ENCODE measurements around the gene RELCH. TPM values are rescaled to one million over a fixed set of nuclear protein-coding genes. Genes with fewer than 3 reads are reported as not detected.
"Not testable (repeated sequence)": the region's sequence is repeated elsewhere in the genome, so short reads cannot be mapped to it uniquely, and the experiment has no call there.

The RELCH gene
- total RNA-seq, 1 donor from 2014 or later = 22.4 TPM

DNA sequence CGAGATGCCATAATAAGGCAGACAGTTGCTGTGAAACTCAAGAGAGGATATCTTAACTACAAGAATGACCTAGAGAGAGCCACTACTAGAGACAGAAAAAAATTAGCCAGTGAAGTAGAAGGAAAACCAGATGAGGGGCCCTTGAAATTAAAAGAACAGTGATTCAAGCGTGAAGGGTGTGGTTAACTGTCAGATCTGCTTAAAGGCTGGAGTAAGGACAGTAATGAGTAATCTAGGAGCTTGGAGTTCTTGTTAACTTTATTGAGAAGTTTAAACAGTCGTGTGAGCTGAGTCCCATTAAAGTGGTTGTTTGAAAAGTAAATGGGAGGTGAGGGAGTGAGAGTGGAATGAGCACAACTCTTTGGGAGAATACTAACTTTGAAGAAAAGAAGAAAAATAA, 21.5 kb upstream of the RELCH start:
- Mint-ChIP-seq H3K36me3 (ENCODE audit: low read depth) (peaks cover 8% of the 10 kb centered on the region), H3K4me3 (no peak overlapping the region), H3K27me3 (ENCODE audit: low read depth) (no peaks in the 10 kb centered on the region), H3K4me1 (peaks cover 4% of the 10 kb centered on the region), H3K27ac (ENCODE audit: unreplicated experiment) (no peak overlapping the region), H3K9me3 (peaks cover 5% of the 10 kb centered on the region)
- TF ChIP-seq, protein P1, sequence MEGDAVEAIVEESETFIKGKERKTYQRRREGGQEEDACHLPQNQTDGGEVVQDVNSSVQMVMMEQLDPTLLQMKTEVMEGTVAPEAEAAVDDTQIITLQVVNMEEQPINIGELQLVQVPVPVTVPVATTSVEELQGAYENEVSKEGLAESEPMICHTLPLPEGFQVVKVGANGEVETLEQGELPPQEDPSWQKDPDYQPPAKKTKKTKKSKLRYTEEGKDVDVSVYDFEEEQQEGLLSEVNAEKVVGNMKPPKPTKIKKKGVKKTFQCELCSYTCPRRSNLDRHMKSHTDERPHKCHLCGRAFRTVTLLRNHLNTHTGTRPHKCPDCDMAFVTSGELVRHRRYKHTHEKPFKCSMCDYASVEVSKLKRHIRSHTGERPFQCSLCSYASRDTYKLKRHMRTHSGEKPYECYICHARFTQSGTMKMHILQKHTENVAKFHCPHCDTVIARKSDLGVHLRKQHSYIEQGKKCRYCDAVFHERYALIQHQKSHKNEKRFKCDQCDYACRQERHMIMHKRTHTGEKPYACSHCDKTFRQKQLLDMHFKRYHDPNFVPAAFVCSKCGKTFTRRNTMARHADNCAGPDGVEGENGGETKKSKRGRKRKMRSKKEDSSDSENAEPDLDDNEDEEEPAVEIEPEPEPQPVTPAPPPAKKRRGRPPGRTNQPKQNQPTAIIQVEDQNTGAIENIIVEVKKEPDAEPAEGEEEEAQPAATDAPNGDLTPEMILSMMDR (conservative IDR thresholded peaks at IDR 0.05) = no peak
- DNase-seq (ENCODE audit: low read depth, low spot score) = no peak

DNA sequence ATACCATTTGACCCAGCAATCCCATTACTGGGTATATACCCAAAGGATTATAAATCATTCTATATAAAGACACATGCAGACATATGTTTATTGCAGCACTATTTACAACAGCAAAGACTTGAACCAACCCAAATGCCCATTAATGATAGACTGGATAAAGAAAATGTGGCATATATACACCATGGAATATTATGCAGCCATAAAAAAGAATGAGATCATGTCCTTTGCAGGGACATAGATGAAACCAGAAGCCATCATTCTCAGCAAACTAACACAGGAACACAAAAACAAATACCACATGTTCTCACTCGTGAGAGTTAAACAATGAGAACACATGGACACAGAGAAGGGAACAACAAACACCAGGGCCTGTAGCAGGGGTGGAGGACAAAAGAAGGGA, 20.5 kb upstream of the RELCH start:
- not testable (repeated sequence) for H3K27ac Mint-ChIP-seq (ENCODE audit: unreplicated experiment); H3K9me3 Mint-ChIP-seq; H3K4me3 Mint-ChIP-seq; H3K27me3 Mint-ChIP-seq (ENCODE audit: low read depth); H3K4me1 Mint-ChIP-seq; H3K36me3 Mint-ChIP-seq (ENCODE audit: low read depth); DNase-seq (ENCODE audit: low read depth, low spot score)

DNA sequence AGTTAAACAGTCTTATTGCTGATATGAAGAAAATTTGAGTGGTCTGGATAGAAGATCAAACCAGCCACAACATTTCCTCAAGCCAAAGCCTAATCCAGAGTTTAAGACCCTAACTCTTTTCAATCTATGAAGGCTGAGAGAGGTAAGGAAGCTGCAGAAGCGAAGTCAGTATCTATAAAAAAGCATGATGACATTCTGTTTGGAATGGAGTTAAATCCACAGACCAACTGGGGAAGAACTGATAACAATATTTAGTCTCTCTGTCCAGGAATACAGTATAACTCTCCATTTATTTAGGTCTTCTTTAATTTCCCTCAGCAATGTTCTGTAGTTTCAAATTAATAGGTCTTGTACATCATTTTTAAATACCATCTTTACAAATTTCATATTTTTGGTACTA, 16.2 kb upstream of the RELCH start:
- H3K36me3 Mint-ChIP-seq (ENCODE audit: low read depth) = peaks cover 3% of the 10 kb centered on the region
- H3K9me3 Mint-ChIP-seq = peaks cover 2% of the 10 kb centered on the region
- H3K4me1 Mint-ChIP-seq = no peaks in the 10 kb centered on the region
- no peak for DNase-seq (ENCODE audit: low read depth, low spot score)
- no peaks in the 10 kb centered on the region for H3K27me3 Mint-ChIP-seq (ENCODE audit: low read depth)
- TF ChIP-seq, protein P1 (conservative IDR thresholded peaks at IDR 0.05) = no peak
- H3K27ac Mint-ChIP-seq (ENCODE audit: unreplicated experiment) = no peak overlapping the region
- no peak overlapping the region for H3K4me3 Mint-ChIP-seq

DNA sequence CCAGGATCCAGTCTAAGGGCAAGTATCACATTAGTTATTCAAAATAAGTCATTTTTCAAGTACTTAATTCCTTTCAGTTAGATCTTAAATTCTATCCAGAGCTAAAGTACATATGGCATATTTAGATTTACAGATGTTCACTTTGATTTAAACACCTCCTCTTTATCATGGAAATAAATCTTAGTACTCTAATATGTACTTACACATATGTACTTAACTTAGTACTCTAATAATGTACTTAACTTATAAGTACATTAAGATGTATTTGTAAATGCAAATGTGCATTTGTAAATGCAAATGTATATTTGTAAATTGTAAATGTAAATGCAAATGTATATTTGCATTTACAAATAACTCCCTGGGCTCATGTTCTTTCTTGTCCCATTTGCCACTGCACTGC, 14.8 kb upstream of the RELCH start:
- Mint-ChIP-seq H3K27ac (ENCODE audit: unreplicated experiment) (no peak overlapping the region), H3K9me3 (no peaks in the 10 kb centered on the region), H3K36me3 (ENCODE audit: low read depth) (peaks cover 3% of the 10 kb centered on the region), H3K4me1 (no peaks in the 10 kb centered on the region), H3K27me3 (ENCODE audit: low read depth) (no peaks in the 10 kb centered on the region), H3K4me3 (no peak overlapping the region)
- DNase-seq (ENCODE audit: low read depth, low spot score) = no peak
- TF ChIP-seq, protein P1 (conservative IDR thresholded peaks at IDR 0.05) = no peak

DNA sequence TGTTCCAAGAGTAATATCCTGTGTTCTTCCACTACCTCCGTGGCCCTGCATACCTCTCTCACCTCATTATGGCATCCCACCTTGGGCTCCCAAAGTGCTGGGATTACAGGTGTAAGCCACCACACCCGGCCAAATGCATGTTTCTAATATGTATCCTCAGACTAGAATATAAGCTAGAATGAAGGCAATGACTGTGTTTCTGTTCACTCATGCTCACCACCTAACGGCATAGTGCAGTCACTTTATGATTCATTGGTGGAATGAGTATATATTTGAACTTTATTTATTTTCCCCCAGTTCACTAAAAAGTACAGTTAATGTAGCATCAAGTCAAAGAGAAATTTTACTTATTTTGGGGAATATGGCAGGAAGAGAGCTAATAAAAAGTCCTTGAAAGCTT, 11.5 kb upstream of the RELCH start:
- DNase-seq (ENCODE audit: low read depth, low spot score) = no peak
- no peaks in the 10 kb centered on the region for H3K9me3 Mint-ChIP-seq
- H3K36me3 Mint-ChIP-seq (ENCODE audit: low read depth) = peaks cover 3% of the 10 kb centered on the region
- H3K4me3 Mint-ChIP-seq = no peak overlapping the region
- TF ChIP-seq, protein P1 (conservative IDR thresholded peaks at IDR 0.05) = no peak
- no peaks in the 10 kb centered on the region for H3K4me1 Mint-ChIP-seq
- no peak overlapping the region for H3K27ac Mint-ChIP-seq (ENCODE audit: unreplicated experiment)
- H3K27me3 Mint-ChIP-seq (ENCODE audit: low read depth) = no peaks in the 10 kb centered on the region

DNA sequence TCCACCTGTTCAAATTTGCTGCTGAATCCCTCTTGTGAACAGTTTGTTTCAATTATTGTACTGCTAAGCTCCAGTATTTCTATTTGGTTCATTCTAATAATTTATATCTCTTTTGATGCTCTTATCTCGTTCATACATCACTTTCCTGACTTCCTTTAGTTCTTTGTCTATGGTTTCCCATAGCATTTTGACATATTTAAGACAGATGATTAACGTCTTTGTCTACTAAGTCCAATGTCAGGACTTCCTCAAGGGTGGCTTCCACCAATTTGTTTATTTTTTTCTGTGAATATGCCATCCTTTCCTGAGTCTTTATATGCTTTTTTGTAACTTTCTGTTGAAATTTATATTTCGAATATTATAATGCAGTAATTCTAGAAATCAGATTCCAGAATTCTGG, 9.8 kb upstream of the RELCH start:
- Mint-ChIP-seq H3K9me3 (no peaks in the 10 kb centered on the region), H3K27ac (ENCODE audit: unreplicated experiment) (no peak overlapping the region), H3K36me3 (ENCODE audit: low read depth) (peaks cover 3% of the 10 kb centered on the region), H3K4me1 (no peaks in the 10 kb centered on the region), H3K4me3 (no peak overlapping the region), H3K27me3 (ENCODE audit: low read depth) (no peaks in the 10 kb centered on the region)
- DNase-seq (ENCODE audit: low read depth, low spot score) = no peak
- TF ChIP-seq, protein P1 (conservative IDR thresholded peaks at IDR 0.05) = no peak

Measured in neural crest cell (in vitro differentiated cells).